NCI-H2081 (cell line): ENCODE measurements around the gene POLR1A.
A peak's percentile ranks its signal among the peaks of the same experiment; 100 is the strongest.

Experiments used
- DNase-seq, 2 experiments: peaks; one replicate each; lab custom pipeline; 2025; lab: John Stamatoyannopoulos, UW

Gene POLR1A

GRCh38 chr2:86038291-86039081 lies 67.2 kb downstream of the POLR1A start:
- DNase-seq: no peak

- DNase-seq: no peak
Observed at GRCh38 chr2:86037795-86038192, 67.9 kb downstream of the POLR1A start.

- DNase-seq: no peak
Observed at GRCh38 chr2:86037141-86037794, 68.4 kb downstream of the POLR1A start.

GRCh38 chr2:86036669-86037138 lies 69.0 kb downstream of the POLR1A start:
- DNase-seq: peak in 1 of 2 experiments; percentile 51

GRCh38 chr2:86035883-86036668 lies 69.6 kb downstream of the POLR1A start:
- peak; percentile 92 to 97 for DNase-seq

- DNase-seq: no peak
Observed at GRCh38 chr2:86035376-86035882, 70.3 kb downstream of the POLR1A start.

- no peak for DNase-seq
Observed at GRCh38 chr2:86033751-86034692, 71.7 kb downstream of the POLR1A start.

- DNase-seq: no peak
Observed at GRCh38 chr2:86032861-86033595, 72.7 kb downstream of the POLR1A start.

- no peak for DNase-seq
Observed at GRCh38 chr2:86031606-86032005, 74.1 kb downstream of the POLR1A start.

GRCh38 chr2:86031151-86031550 lies 74.5 kb downstream of the POLR1A start:
- DNase-seq: no peak

- DNase-seq: no peak
Observed at GRCh38 chr2:86029873-86030272, 75.8 kb downstream of the POLR1A start.

GRCh38 chr2:86028766-86029381 lies 76.8 kb downstream of the POLR1A start:
- DNase-seq: no peak

GRCh38 chr2:86027922-86028765 lies 77.5 kb downstream of the POLR1A start:
- DNase-seq: no peak

GRCh38 chr2:86027196-86027921 lies 78.3 kb downstream of the POLR1A start:
- DNase-seq: no peak

- no peak for DNase-seq
Observed at GRCh38 chr2:86026744-86027065, 79.0 kb downstream of the POLR1A start.

- DNase-seq: no peak
Observed at GRCh38 chr2:86025976-86026743, 79.5 kb downstream of the POLR1A start.

GRCh38 chr2:86025229-86025820 lies 80.4 kb downstream of the POLR1A start:
- DNase-seq: no peak

GRCh38 chr2:86023366-86023712 lies 82.3 kb downstream of the POLR1A start:
- DNase-seq: no peak
